Type B pancreatic cell (in vitro differentiated cells): ENCODE results near the gene ESYT2. TPM values are rescaled to one million over a fixed set of nuclear protein-coding genes. Genes with fewer than 3 reads are reported as not detected.

ENCODE experiments used
- DNase-seq: peaks from one replicate; pipeline ENCODE4 v3.0.0; 2021; ENCODE audit warnings: mixed read lengths; ENCODE audit not compliant: unreplicated experiment; ENCODE audit errors: extremely low spot score
- H3K27ac Mint-ChIP-seq: 2 replicates; pipeline ENCODE4 v1.8.0; 2021; ENCODE audit warnings: mild to moderate bottlenecking, mixed read lengths
- H3K27me3 Mint-ChIP-seq: 2 replicates; pipeline ENCODE4 v1.8.0; 2021; ENCODE audit warnings: mixed read lengths
- H3K36me3 Mint-ChIP-seq: 2 replicates; pipeline ENCODE4 v1.8.0; 2021; ENCODE audit warnings: mixed read lengths
- H3K4me1 Mint-ChIP-seq: one replicate; pipeline ENCODE4 v1.8.0; 2021; ENCODE audit warnings: mixed read lengths; ENCODE audit not compliant: unreplicated experiment
- H3K4me3 Mint-ChIP-seq: 2 replicates; pipeline ENCODE4 v1.8.0; 2021; ENCODE audit warnings: mild to moderate bottlenecking, mixed read lengths
- H3K9me3 Mint-ChIP-seq: 2 replicates; pipeline ENCODE4 v1.8.0; 2021; ENCODE audit warnings: mixed read lengths
- CTCF ChIP-seq: fragments of 200-600 bp; sonication (generic); conservative IDR thresholded peaks from 2 replicates; pipeline ENCODE4 v1.5.0; 2021; ENCODE audit warnings: antibody characterized with exemption, mild to moderate bottlenecking
- total RNA-seq: library from RNA; stranded (reverse); gene quantifications from 2 replicates; pipeline ENCODE4 v1.2.1, GENCODE V29; 2021; ENCODE audit warnings: low replicate concordance

The ESYT2 gene
- total RNA-seq, 1 donor from 2014 or later = 42.1 TPM

GRCh38 chr7:158824028-158824427, 5.3 kb downstream of the ESYT2 start:
- no peak for DNase-seq
- Mint-ChIP-seq H3K27ac (peak overlapping the region; percentile 65), H3K27me3 (no peaks in the 10 kb centered on the region), H3K4me3 (no peak overlapping the region), H3K4me1 (peaks cover 31% of the 10 kb centered on the region), H3K36me3 (peaks cover 14% of the 10 kb centered on the region), H3K9me3 (no peaks in the 10 kb centered on the region)
- TF ChIP-seq CTCF = no peak

DNA sequence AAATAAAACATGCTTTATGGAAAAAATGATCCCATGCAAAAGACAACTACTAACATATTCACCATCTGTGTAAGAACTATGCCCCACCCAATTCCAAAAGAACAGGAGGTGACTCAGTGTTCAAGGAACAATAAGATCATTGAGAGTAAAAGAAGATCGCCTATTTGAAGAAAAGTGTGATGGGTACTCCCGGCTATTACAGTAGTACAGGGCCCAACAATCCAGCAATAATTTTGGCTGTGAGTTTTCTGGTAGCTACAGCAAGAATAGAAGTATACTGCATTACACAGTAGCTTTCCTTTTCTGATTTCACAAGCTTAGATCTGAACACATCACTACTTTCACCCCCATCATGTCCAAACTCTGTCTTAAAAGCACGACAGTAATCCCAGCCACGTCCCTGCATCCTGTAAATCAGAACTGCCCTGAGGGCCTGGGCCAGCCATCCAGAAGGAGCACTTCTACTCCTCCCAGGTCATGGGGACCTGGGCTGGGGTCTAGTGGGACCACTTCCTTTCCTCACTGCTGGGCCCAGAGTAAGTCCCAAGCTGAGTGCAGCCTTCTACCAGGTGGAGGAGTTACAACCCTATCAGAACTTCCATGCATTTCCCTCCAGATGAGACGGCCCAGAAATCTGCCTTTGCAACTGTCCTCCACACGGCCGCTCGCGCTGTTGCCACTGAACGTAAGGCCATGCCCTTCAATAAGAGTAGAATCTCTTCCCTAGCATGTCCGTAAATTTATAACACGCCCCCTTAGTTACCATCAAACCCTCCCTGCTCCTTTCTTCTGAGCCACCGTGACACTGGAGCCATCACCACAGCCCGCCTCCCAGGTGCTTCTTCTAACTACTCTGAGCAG, 7.9 kb downstream of the ESYT2 start:
- no peak for DNase-seq
- H3K36me3 Mint-ChIP-seq = peaks cover 4% of the 10 kb centered on the region
- no peaks in the 10 kb centered on the region for H3K27me3 Mint-ChIP-seq
- H3K4me1 Mint-ChIP-seq = peaks cover 38% of the 10 kb centered on the region
- peak overlapping the region; percentile 61 for H3K4me3 Mint-ChIP-seq
- peak overlapping the region; percentile 92 for H3K27ac Mint-ChIP-seq
- no peaks in the 10 kb centered on the region for H3K9me3 Mint-ChIP-seq
- TF ChIP-seq CTCF = no peak

DNA sequence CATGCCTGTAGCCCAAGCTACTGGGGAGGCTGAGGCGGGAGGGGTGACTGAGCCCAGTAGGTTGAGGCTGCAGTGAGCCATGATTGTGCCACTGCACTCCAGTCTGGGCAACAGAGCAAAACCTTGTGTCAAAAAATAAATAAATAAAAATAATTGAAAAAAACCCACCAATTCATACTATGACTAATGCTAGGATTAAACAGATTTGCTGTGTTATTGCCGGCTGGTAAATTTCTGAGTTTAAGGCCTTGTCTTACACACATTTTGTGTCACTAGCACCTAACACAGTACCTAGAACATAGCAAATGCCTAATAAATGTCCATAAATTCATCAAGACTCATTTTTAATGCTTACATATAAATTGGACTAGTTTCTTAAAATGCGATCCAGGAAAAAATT, 8.7 kb downstream of the ESYT2 start:
- no peak for DNase-seq
- Mint-ChIP-seq H3K4me1 (peaks cover 45% of the 10 kb centered on the region), H3K9me3 (no peaks in the 10 kb centered on the region), H3K4me3 (no peak overlapping the region), H3K36me3 (peaks cover 3% of the 10 kb centered on the region), H3K27ac (peak overlapping the region; percentile 92), H3K27me3 (no peaks in the 10 kb centered on the region)
- TF ChIP-seq CTCF = no peak

DNA sequence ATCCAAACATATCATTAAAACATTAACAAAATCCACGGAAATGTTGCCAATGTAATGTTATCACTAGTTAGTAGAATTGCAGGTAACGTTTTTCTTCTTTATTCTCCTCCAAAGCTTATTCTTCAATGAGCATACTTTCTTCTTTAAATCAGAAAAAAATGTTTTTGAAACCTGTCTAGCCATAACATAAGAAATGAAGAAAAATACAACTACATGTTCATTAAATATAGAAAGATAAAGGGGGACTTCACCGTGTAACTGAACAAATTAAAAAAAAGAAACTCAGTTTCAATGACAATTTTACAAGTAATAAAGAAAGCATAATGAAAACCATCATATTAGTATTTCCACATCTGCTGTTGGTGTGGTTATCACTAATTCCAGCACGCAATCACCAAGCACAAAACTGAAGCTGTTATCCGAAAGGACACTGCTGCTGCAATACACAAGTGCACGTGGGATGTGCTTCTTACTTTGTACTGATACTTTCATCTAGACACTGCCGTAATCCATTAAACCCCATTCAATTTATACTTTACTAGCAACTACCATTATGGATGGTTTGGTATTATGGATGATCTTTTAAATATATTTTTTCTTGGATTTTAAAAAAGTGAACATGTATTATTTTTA, 9.6 kb downstream of the ESYT2 start:
- Mint-ChIP-seq H3K9me3 (no peaks in the 10 kb centered on the region), H3K4me1 (peaks cover 52% of the 10 kb centered on the region), H3K4me3 (peak overlapping the region; percentile 49), H3K36me3 (no peaks in the 10 kb centered on the region), H3K27me3 (no peaks in the 10 kb centered on the region), H3K27ac (peak overlapping the region; percentile 95)
- TF ChIP-seq CTCF = no peak
- DNase-seq = no peak

DNA sequence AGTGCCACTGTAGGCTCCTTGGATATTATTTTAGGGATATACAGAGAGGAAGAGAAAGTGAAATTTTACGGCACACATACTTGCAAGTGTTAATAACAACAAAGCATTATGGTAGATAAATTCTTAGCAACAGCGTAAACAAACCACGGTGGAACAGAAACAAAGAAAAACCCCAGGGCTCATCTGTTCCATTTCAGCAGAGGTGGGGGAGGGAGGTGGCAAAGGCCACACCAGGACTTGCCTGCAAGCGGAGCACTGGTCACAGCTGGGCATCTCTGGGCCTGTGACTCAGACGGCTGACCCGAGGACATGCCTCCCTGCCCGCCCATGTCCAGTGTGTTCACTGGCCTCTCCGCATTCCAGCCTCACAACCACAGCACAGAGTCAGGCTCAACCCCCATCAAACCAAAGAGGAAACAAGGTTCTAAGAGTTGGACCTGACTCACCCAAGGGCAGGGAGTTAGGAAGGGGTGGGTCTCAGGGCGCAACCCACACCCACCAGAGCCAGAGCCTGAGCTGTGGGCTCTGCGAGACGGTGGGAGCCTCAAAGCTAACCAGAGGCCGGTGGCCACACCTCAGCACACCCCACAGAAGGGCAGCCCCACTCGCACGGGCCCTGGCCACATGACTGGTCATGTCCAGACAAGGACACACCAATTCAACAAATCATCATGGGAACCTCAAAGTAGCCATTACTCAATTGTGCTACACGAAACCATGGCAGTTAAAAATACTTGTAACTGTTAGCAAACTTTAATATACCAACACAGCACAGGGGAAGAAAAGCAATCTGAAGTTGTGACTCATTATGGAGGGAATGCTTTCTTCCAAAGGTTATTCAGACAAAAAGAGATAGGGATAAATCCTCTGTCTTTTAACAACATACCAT, 10.7 kb downstream of the ESYT2 start:
- Mint-ChIP-seq H3K4me1 (peaks cover 52% of the 10 kb centered on the region), H3K27ac (peak overlapping the region; percentile 95), H3K27me3 (no peaks in the 10 kb centered on the region), H3K4me3 (peak overlapping the region; percentile 49), H3K9me3 (no peaks in the 10 kb centered on the region), H3K36me3 (peaks cover 3% of the 10 kb centered on the region)
- no peak for DNase-seq
- TF ChIP-seq CTCF = no peak
